ENCODE measurements around the gene NAA80.
"Not testable (repeated sequence)": the region's sequence is repeated elsewhere in the genome, so short reads cannot be mapped to it uniquely, and the experiment has no call there.

NAA80 gene

DNA sequence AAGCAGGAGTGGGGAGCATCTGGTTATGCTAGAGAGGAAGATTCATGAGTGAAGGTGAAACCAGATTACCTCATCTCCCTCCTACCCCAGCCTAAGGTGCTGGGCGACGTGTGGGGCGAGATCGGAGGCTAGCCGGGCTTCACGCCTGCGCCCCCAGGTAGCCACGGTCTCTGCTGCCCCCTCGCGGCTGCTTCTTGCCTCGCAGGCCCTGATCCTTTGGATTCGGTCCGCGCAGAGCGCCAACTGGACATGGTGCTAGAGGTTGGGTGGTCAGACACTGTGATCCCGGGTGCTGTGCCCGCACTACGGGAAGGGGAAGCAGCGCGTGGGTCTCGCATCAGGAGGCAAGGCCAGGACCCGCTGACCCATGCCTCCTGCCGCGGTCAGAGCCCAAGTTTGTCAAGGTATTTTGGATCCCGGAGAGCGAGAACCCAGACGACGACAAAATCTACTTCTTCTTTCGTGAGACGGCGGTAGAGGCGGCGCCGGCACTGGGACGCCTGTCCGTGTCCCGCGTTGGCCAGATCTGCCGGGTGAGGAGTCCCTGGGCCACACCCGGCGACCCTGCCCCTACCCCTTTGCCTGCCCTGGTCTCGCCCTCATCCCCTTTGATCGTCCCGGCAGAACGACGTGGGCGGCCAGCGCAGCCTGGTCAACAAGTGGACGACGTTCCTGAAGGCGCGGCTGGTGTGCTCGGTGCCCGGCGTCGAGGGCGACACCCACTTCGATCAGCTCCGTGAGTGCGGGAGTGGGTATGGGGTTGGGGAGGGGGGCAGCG, 26.1 kb downstream of the NAA80 start:
- peak overlapping the region in 1 of 2 donors; percentile 26 for H3K4me3 ChIP-seq (replicated peaks in 1 of 2; ENCODE audit: low read depth in 2 of 2, low read length in 2 of 2)
- DNase-seq (ENCODE audit: low read depth in 2 of 2) = peak; percentile 76
- TF ChIP-seq, protein P1, sequence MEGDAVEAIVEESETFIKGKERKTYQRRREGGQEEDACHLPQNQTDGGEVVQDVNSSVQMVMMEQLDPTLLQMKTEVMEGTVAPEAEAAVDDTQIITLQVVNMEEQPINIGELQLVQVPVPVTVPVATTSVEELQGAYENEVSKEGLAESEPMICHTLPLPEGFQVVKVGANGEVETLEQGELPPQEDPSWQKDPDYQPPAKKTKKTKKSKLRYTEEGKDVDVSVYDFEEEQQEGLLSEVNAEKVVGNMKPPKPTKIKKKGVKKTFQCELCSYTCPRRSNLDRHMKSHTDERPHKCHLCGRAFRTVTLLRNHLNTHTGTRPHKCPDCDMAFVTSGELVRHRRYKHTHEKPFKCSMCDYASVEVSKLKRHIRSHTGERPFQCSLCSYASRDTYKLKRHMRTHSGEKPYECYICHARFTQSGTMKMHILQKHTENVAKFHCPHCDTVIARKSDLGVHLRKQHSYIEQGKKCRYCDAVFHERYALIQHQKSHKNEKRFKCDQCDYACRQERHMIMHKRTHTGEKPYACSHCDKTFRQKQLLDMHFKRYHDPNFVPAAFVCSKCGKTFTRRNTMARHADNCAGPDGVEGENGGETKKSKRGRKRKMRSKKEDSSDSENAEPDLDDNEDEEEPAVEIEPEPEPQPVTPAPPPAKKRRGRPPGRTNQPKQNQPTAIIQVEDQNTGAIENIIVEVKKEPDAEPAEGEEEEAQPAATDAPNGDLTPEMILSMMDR (IDR thresholded peaks at IDR 0.05; ENCODE audit: low read depth, low read length) = peak; percentile 96

DNA sequence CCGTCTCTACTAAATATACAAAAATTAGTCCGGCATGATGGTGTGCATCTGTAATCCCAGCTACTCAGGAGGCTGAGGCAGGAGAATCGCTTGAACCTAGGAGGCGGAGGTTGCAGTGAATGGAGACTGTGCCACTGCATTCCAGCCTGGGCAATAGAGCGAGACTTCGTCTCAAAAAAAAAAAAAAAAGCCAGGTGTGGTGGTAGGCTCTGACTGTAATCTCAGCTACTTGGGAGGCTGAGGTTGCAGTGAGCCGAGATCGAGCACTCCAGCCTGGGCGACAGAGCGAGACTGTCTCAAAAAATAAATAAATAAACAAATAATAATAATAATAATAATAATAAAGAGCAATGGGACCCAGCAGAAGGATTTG, 26.7 kb downstream of the NAA80 start:
- not testable (repeated sequence) for H3K4me3 ChIP-seq (replicated peaks in 1 of 2; ENCODE audit: low read depth in 2 of 2, low read length in 2 of 2); DNase-seq (ENCODE audit: low read depth in 2 of 2)

DNA sequence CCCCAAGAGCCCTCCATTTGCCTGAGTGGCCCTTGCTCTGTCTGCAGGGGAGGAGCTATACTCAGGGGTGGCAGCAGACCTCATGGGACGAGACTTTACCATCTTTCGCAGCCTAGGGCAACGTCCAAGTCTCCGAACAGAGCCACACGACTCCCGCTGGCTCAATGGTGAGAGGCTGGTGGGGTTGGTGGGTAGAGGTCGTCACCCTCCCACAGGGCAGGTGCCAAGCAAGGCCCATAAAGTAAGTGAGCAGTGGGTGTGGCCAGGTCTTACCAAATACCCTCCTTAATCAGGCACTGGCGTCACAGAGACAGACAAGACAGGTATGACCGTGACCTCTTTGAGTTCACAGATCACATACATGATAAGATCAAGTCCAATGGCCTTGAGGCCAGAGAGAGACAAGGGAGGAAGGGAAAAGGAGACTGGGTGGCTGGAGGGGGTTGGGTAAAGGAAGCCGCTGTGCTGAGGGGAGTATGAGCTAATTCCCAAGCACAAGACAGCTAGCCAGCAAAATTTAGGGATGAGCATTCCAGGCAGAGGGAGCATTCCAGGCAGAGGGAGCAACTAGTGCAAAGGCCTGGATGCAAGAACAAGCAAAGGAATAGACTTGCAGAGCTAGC, 27.8 kb downstream of the NAA80 start:
- TF ChIP-seq, protein P1 (IDR thresholded peaks at IDR 0.05; ENCODE audit: low read depth, low read length) = no peak
- no peak overlapping the region for H3K4me3 ChIP-seq (replicated peaks in 1 of 2; ENCODE audit: low read depth in 2 of 2, low read length in 2 of 2)
- no peak for DNase-seq (ENCODE audit: low read depth in 2 of 2)

DNA sequence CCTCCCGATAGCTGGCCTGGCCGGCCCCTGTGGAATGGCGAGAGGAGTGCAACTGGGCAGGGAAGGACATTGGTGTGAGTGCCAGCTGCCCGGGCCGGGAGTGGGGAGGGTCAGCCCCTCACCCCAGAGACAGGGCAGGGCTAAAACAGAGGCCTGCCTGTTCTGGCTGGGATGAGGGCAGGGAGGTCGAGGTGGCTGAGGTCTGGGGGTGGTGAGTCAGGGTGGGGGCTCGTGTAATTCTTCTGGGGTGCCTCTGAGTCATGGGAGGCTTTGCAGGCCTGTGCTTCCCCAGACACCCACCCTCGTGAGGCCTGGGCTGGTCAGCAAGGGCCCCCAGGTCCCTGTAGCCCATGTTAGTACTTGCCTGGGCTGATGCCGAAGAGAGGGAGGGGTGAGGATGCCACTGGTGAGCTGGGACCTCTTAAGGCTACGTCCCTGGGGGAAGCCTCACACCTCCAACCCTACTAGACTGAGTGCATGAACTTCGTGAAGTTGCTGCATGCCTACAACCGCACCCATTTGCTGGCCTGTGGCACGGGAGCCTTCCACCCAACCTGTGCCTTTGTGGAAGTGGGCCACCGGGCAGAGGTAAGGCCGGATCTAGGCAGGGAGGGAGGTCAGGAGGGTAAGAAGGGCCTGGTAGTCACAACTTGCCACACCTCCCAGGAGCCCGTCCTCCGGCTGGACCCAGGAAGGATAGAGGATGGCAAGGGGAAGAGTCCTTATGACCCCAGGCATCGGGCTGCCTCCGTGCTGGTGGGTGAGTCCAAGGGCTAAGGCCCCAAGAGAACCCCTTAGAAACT, 28.6 kb downstream of the NAA80 start:
- DNase-seq (ENCODE audit: low read depth in 2 of 2) = no peak
- no peak overlapping the region for H3K4me3 ChIP-seq (replicated peaks in 1 of 2; ENCODE audit: low read depth in 2 of 2, low read length in 2 of 2)
- TF ChIP-seq, protein P1 (IDR thresholded peaks at IDR 0.05; ENCODE audit: low read depth, low read length) = no peak

DNA sequence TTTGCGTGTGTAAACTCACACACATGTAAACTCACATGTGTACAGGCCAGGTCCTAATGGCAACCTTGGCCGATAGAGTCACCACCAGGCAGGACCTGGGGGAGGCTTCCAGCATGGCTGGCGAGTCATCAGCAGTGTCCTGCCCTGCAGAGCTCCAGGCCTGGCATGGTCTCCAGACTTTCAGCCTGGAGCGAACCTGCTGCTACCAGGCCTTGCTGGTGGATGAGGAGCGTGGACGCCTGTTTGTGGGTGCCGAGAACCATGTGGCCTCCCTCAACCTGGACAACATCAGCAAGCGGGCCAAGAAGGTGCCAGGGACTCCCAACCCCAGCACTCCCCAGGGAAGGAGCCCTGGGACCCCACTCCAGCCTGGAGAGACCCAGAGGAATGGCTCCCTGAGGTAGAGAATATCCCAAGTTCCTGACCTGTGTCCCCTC, 29.2 kb downstream of the NAA80 start:
- H3K4me3 ChIP-seq (replicated peaks in 1 of 2; ENCODE audit: low read depth in 2 of 2, low read length in 2 of 2) = no peak overlapping the region
- TF ChIP-seq, protein P1 (IDR thresholded peaks at IDR 0.05; ENCODE audit: low read depth, low read length) = no peak

DNA sequence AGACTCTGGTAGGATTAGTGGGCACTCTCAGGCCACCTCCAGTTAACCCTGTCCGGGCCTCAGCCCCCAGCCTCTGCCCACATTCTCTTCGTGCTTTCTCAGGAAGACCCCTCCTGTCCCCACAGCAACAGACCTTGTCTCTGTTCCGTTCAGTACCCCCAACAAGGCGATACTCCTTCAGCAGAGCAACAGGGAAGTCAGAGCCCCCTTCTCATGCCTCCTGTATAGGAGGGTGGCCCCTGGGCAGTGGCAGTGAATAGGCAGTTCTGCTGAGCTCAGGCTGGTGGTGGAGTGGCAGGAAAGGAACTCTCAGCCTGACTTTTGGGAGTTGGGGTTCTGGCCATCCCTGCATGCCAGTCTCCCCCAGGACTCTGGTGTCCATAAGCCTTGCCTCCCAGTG, 29.7 kb downstream of the NAA80 start:
- no peak overlapping the region for H3K4me3 ChIP-seq (replicated peaks in 1 of 2; ENCODE audit: low read depth in 2 of 2, low read length in 2 of 2)
- TF ChIP-seq, protein P1 (IDR thresholded peaks at IDR 0.05; ENCODE audit: low read depth, low read length) = no peak
- no peak for DNase-seq (ENCODE audit: low read depth in 2 of 2)

More for the DNA sequence above, 29.2 kb downstream of the NAA80 start:
- DNase-seq (ENCODE audit: low read depth in 2 of 2) = peak in 1 of 2 donors; percentile 49
